ENCODE measurements around the gene NCR2.

Gene NCR2

GRCh38 chr6:41331401-41332150, 3.8 kb upstream of the NCR2 start:
- no peak for DNase-seq (ENCODE audit: low read depth)

- no peak for DNase-seq (ENCODE audit: low read depth)
Measured at GRCh38 chr6:41332241-41332640, 3.2 kb upstream of the NCR2 start.

GRCh38 chr6:41332842-41333736, 2.3 kb upstream of the NCR2 start:
- no peak for DNase-seq (ENCODE audit: low read depth)

- DNase-seq (ENCODE audit: low read depth) = no peak
Measured at GRCh38 chr6:41334482-41335040, 847 bp upstream of the NCR2 start.

GRCh38 chr6:41335943-41336342, 535 bp downstream of the NCR2 start:
- DNase-seq (ENCODE audit: low read depth) = no peak

GRCh38 chr6:41336824-41337223, 1.4 kb downstream of the NCR2 start:
- DNase-seq (ENCODE audit: low read depth) = no peak

GRCh38 chr6:41337709-41338108, 2.3 kb downstream of the NCR2 start:
- no peak for DNase-seq (ENCODE audit: low read depth)

- no peak for DNase-seq (ENCODE audit: low read depth)
Measured at GRCh38 chr6:41338659-41339058, 3.3 kb downstream of the NCR2 start.

- no peak for DNase-seq (ENCODE audit: low read depth)
Measured at GRCh38 chr6:41341580-41341979, 6.2 kb downstream of the NCR2 start.

GRCh38 chr6:41342241-41342640, 6.8 kb downstream of the NCR2 start:
- no peak for DNase-seq (ENCODE audit: low read depth)

- no peak for DNase-seq (ENCODE audit: low read depth)
Measured at GRCh38 chr6:41343641-41344187, 8.3 kb downstream of the NCR2 start.

- DNase-seq (ENCODE audit: low read depth) = no peak
Measured at GRCh38 chr6:41344876-41345275, 9.5 kb downstream of the NCR2 start.

- DNase-seq (ENCODE audit: low read depth) = no peak
Measured at GRCh38 chr6:41345901-41346300, 10.5 kb downstream of the NCR2 start.

- no peak for DNase-seq (ENCODE audit: low read depth)
Measured at GRCh38 chr6:41346441-41346840, 11.0 kb downstream of the NCR2 start.

- no peak for DNase-seq (ENCODE audit: low read depth)
Measured at GRCh38 chr6:41347378-41348050, 12.1 kb downstream of the NCR2 start.

- no peak for DNase-seq (ENCODE audit: low read depth)
Measured at GRCh38 chr6:41348934-41349333, 13.5 kb downstream of the NCR2 start.

- no peak for DNase-seq (ENCODE audit: low read depth)
Measured at GRCh38 chr6:41352396-41352795, 17.0 kb downstream of the NCR2 start.

GRCh38 chr6:41352907-41353306, 17.5 kb downstream of the NCR2 start:
- DNase-seq (ENCODE audit: low read depth) = no peak

GRCh38 chr6:41353333-41353732, 17.9 kb downstream of the NCR2 start:
- DNase-seq (ENCODE audit: low read depth) = no peak

- no peak for DNase-seq (ENCODE audit: low read depth)
Measured at GRCh38 chr6:41355952-41356351, 20.5 kb downstream of the NCR2 start.

- no peak for DNase-seq (ENCODE audit: low read depth)
Measured at GRCh38 chr6:41356825-41357224, 21.4 kb downstream of the NCR2 start.

- DNase-seq (ENCODE audit: low read depth) = no peak
Measured at GRCh38 chr6:41358503-41358902, 23.1 kb downstream of the NCR2 start.

Measured in stimulated activated CD4-positive, alpha-beta T cell treated with anti-CD3 and anti-CD28 coated beads, Interleukin-2, amount 100 ng/mL, for 4 hours (primary cell).